ENCODE data around the gene KY.

KY gene

DNA sequence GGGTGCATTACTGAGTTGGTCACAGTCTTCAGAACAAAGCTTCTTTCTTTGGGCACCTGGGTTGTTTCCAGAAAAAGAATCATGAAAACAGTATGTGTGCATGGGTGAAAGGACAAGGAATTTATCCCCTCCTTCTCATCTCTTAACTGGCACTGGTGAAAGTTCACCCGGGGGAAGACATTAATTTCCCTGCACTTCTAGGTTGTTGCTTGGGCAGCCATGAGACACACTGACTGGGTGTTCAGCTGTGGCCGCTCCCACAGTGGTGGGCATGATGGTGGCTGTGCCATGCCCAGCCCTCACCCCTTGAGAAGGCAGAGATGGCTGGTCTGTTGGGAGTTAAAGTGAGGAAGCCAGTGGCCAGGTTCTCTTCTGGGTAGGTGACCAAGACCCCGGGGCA, 16.6 kb upstream of the KY start:
- DNase-seq = no peak

DNA sequence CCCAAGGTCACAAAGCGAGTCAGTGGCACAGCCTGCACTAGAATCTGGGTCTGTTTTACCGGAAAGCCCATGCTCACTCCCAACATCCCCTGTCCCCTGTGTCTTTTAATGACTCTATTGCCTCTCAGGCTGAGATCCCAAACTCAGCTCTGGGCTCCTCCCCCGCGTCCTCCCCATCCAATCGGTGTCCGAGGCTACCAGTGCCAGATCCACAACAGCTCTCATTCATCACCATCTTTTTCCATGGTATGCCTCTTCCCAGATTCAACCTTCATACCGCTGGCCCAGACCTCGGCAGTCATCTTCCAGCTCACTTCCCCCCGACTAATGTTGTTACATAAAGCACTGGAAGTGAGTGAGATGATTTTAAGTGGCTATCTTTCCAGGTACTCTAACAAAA, 16.1 kb upstream of the KY start:
- DNase-seq = no peak

DNA sequence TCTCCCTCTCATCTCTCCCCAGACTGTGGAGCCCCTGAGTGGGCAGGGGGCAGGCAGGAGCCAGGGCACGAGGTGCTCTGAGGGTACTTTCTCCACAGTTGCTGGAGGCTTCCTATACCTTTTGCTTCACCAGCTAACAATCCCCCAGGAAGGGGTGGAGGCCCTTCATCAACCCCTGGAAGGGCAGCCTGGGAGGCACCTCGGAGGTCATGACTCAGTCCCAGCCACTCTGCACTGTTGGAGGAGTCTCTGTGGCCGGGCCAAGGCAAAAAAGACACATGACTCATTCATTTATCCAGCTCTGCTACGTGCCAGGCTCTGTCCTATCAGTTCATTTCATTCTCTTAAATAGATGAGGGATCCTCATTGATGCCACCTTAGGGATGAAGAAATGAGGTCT, 15.6 kb upstream of the KY start:
- no peak for DNase-seq

DNA sequence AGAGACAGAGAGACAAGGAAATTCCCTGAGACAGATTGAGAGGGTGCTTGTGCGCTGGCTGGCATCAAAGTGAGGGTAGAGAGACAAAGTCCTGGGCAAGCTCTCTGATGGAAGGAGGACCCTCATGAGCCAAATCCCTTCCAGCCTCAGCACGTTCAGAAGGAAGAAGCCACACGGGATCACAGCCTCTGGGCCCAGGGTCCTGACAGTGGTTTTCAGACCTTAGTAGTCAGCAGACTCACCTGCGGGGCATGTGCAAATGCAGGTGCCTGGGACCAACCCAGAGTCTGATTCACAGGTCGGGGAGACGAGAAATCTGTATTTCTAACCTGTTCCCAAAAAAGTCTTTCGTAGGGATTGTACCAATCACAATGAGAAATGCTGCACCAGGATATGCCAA, 15.2 kb upstream of the KY start:
- DNase-seq = no peak

DNA sequence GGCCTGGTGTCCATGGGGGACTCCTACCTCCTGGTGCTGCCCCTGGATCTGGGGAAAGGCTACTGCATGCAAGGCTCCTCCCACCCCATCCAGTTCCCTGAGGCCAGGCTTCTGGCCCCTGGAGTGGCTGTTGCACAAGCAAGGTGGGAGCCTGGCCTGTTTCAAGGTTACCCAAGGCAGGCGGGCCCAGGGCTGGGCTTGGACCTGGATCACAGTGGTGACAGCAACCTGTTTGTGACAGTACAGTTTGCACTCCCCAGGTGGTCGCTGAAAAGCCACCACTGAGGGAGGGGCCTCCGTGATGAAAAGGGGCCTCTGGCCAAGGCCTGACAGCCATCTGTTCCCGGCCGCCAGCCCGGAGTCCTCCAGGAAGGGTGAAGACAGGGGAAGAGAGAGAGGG, 14.4 kb upstream of the KY start:
- DNase-seq = no peak

DNA sequence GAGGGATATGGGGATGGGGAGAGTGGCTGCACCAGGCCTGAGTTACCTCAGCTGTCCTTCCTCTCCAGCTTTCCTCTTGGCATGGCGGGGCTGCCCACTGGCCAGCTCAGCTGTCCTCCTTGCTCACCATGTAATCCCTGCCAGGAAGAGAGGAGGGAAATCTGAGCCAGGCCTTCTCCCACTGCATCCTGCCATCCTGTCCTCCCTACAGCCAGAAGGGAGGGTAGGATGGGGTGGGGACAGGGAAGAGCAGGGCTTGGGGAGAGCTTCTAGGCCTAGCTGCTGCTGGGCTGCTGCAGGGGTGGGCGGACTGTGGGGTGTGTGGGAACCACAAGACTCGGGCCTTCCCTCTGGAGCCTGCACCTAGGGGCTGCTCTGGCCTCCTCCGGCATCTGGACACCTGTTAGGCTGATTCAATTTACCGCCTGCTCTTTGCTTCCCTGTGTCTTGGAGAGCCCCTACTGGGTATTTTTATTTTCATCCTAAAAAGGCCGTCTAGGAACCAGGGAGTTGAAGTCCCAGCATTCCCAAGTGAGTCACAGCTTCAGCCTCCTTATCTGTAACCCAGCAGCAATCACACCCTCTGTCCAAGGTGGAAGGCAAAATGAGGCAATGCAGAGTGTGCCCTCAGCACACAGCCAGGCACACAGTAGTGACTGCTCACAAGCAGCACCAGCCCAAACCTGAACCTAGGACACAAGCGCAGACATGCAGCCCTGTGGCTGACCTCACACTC, 13.1 kb upstream of the KY start:
- DNase-seq = no peak

DNA sequence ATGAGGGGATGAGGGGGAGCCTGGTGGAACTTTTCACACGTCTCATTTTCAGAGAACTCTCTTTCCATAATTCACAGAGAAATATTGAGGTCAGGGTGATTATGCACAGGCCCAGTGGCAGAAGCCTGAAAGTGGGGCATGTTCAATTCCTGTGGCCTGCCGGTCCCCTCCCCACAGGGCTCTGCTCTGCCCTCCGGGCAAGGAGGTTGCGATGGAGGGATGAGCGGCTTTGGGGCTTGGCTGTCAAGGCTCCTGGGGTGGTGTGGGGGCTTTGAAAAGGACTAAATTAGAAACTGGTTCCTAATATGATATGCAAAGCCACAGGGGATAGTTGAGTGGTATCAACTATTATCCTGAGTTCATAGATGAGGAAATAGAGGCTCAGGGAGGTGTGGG, 9.2 kb upstream of the KY start:
- DNase-seq = no peak

DNA sequence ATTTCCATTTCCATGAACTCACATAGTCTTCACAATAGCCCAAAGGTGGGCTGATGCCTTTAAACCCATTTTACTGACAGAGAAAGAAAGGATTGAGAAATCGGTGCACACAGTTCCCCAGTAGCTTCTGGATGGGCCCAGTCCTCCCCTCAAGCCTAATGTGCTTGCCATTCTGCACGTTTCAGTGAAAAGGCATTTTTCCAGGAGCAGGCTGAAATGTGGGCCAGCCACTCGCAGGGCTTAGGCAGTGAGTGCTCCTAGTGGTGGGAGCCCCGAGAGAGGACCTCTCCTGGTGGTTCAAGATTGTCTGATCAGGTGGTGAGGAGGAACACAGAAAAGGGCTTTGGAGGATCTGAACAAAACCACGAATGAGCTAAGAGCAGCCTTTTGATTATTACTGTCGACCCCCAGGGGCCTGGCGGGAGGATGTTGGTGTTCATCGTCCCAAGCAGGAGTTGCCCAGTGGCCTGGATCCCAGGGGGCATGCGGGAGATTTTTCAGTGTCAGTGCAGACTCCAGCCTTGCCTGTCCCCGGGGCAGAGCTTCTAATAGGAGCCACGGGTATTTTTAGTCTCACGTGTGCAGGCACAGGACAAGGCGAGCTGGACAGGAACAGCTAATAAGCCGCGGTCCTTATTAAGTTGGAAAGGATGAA, 8.7 kb upstream of the KY start:
- DNase-seq = no peak

DNA sequence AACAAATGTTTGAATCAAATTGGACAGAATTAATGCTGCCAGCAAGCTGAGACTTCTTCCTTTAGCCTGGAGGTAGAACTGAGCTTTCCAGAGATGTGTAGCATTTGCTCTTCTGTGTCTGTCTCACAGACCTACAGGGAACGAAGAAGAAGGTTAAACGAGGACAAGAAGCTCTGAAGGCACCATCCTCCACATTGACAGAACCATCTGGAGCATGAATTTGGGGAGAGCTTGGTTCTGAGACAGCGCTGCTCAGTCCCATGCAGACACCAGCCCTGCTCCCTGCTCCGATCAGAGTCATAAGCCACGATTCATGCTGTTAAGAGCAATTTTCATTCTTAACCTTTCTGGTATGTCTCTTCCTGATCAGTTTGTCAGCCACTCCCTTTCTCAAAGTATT, 7.7 kb upstream of the KY start:
- DNase-seq = no peak

DNA sequence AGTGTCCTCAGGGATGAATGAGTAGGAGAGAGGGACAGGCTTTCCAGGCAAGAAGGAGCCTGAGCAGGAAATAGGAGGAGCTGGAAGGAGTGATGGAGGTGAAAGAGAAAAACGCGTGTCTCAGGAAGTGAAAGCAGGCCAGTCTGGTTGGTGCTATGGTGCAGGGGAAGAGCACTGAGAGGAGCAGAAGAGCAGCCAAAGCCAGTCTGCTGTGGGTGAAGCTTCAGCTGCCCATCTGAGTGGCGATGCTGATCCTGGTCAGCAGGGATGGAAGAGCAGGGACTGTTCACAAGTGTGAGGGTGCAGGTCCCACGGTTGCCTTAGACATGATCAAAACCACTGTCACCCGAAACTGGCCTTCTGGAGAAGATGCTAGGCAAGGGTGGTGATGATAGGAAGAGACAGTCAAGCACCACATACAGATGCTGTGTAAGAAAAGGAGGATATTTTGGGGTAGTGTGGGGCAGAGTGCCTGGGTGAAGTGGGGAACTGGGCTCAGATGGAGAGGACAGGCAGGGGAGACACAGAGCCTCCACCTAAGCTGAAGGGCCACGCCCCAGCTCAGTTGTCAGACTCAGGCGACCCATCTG, 5.5 kb upstream of the KY start:
- DNase-seq = no peak

DNA sequence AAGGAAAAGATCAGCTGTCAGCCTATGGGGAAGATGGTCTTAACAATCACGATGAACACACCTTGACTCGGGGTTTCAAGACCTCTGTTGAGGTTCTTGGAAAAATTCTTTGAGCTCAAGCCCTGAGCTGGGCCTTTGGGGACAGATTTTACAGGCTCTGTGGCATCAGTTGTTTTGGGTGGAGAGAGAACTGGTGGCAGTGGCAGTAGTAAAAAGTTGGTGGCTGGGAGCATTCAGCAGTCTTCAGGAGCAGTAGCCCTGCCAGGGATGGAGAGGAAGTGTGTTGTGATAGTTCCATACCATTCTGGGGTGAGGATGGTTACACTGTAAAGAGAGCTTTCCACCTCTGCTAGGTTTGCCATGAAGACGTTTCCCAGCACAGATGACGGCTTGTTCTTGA, 4.9 kb upstream of the KY start:
- DNase-seq = no peak

DNA sequence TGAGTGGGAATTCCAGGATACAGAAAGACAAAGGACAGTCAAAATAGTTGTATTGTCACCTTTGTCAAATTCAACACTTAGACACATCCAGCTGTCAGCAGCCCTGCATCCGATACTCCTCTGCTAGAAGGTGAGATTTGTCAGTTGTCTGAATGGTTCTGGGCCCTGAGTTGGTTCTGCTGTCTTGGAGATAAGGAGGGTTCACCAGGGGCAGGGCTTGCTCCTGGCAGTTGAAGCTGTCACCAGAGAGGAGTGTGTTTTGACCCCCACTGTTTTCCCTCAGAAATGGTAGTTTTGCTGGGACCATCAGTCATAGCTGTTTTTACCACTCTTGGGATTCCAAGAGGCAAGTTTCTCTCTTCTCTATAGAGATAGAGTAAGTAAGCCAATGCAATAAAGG, 3.2 kb upstream of the KY start:
- DNase-seq = no peak

DNA sequence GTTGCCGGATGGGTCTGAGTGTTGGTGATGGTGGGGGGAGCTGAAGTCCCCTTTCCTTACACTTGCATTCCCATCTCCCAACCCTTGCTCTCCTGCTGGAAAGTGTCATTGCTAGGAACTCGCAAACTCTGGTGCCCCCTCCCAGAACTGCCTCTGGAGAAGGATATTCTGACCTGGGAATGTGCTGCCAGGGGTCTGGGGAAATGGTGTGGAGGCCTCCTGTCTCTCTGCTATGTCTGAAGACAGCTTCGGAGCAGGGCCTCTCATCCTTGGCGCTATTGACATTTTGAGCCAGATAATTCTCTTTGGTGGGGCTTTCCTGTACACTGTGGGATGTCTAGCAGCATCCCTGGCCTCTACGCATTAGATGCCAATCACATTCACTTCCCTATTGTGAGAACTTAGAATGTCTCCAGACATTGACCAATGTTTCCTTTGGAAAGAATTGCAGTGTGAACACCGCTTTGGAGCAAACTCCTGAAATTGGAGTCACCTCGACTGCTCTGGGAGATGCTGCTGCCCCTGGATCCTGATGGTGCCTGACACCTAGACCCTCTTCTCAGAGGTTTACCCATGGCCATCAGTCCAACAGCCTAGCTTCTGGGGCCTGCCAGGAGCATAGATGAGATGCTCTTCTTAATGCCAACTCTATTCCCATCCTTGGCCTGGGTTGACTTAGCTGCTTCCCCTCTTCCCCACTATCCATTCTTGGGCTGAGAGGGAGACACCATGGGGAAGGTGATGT, 2.2 kb upstream of the KY start:
- DNase-seq = no peak

DNA sequence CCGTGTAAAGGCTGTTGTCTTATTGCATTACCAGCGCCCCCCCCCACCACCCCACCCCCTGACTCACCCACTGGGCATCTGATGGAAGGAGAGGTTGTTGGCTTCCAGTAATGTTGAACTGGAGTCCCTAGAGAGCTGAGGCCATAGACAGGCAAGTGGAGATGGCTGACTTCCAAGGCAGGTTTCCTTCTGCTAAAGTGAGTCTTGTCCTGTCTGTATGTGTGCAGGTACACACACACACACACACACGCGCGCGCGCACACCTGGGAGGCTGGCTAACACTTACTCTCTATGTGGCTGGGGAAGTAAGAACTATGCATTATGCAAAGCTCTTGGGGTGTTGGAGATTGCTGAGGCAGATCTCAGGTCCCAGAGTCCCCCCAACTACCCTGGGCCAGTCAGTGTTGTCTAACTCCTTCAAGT, 1.6 kb upstream of the KY start:
- no peak for DNase-seq

DNA sequence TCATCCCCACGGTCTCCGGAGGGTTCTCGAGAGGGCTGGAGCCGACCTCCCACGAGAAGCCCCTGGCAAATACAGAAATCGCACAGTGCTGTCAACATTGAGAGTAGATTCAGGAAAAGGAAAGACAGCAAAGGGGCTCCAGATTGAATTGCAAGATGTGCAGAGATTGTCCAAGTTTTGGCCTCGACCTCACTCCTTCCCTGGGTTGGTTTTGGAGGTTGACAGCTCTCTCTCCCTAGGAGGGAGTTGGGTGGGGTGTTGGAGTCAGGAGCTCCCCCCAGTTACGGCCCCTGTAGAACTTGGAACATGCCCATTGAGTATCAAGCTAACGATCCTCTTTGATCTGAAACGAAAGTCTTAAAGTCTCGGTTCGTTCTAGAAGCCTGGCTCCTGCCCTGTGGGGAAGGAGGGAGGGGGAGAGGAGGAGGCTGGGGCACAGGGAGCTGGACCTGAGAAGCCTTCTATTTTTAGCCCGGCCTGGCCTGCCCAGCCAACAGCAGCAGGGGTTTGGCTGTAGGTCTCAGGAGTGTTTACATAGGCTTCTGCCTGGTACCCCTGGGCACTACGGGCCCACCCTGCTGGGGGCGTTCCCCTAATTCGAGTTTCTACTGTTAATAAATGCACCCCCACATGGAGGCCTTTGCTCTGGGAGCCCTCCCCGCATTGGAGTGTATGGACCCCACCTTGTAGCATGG, 672 bp upstream of the KY start:
- DNase-seq = no peak

DNA sequence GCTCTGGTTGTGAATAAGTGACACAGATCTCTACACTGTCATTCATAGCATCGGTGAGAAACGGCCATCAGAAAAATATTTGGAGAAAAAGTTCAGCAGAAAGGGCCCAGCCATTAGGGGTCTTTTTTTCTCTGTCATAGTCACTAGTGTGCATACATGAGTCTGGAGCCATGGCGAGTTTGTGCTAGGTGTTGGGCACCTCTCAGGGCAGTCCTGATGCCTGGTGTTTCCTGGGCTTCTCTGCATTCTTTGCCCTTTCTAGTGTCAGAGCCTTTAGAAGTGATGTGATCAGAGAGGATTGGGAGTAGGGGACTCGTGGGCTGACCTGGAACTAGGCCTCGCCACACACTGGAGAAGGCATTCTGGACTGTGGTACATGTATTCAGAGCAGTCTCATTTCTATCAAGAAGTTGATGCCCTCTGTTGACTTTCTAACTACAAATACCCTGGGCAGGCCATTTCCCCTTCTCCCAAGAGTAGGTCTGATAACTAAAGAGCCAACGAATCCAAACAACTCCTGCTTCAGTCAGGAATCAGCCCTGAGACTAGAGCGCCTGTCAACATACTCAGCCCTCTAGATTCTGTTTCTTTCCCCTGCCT, 1.6 kb downstream of the KY start:
- no peak for DNase-seq

DNA sequence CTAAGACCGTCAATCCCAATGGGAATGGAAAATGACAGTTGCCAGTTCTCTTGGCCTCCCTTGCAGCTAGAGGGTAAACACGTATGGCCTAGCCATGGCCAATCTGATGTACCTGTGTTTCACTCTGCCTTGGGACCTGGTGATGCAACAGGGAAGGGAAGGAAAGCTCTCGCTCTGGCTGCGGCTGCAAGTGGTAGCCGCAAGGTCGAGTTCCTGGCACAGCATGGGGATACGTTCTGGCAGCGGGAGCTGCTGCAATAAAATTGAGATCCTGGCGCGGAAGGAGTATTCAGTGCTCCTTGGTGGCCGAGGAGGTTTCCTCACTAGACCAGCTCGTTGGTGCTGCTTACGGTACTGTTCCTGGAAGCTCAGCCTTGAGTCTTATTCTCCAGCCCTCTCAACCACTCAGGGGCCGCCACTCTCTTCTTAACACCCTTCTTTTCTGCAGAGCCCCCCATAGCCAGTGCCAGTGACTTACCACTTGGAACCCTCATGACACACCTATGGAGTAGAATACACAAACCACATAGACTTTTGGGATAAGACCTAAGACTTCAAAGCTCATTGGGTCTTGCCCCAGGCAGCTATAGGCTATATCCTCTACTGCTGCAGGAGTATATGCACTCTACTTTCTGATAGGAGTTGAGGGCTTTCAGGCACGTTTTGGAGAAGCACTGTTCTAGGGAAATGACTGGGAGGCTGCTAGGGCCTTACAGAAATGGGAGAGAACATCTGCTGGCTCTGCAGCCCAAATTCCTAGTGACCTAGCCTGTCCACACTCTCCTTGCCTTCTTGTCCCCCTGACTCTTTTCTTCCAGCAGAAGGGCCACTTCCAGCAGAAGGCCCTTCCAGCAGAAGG, 2.7 kb downstream of the KY start:
- DNase-seq = no peak

DNA sequence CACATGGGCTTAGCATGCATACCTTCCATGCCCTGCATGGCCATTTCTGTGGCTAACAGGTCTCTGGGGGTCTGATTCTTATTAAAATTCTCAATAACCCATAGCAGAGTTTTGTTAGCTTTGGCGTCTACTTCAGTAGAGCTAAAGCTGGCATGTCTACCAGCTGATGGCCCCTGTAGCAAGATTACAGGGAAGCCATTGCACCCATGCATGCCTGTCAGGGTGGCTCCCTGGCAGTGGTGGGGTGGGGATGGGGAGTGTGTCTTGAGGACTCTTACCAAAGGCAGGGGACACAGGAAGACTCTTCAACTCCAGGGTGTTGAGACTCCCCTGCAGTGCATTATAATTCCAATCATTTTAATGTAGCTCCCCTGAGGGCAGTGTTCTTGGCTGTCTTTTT, 4.7 kb downstream of the KY start:
- DNase-seq = no peak

DNA sequence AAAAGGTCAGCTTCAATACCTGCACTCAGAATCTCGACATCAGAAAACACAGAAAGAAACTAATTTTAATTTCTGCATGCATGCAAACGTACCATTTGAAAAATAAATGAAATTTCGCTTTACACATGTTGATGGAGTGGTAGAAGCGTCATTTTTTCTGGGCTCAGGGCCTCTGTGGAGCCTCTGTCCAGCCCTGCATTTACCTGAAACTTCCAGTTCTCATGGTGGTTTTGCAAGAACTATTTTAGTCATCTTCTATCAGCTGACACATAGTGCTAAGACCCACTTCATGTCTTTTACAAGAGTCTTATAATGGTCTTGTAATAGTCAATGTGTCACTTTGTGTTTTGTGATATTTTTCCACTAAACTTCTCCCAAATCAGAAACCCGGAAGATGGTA, 5.3 kb downstream of the KY start:
- DNase-seq = no peak

DNA sequence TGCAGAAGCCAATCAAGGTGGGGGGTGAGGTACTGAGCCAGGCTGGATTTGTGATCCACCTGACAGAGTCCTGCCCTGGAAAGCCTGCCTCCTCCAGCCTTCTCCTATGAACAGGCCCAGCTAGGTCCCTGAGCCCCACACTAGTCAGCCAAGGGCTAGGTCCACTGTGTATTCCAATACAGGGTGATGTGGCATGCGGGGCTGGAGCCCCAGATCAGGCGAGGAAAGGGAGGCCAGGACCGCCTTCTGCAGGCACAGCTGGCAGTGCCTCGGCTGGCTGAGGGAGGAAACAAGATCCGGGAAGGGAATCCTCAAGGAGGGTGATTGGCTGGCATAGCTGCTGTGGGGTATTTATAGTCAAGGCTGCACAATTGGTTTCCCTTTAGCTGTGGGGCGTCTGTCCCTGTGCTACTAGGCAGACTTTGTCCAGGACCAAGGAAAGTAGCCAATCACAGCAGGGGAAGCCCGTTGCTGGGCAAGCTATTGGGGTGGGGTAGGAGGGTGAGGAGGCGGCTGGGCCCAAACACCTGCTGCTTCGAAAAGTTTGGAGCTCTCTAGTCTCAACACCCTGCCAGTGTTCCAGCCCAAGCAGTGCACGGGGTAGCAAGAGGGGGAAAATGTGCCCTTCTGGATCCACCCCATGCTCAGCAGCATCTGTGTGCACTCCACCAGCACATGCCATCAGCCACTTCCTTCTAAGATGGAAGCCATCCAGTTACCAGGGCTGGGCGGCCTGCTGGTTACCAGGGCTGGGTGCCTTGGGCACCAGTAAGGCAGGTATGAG, 5.9 kb downstream of the KY start:
- DNase-seq = no peak

DNA sequence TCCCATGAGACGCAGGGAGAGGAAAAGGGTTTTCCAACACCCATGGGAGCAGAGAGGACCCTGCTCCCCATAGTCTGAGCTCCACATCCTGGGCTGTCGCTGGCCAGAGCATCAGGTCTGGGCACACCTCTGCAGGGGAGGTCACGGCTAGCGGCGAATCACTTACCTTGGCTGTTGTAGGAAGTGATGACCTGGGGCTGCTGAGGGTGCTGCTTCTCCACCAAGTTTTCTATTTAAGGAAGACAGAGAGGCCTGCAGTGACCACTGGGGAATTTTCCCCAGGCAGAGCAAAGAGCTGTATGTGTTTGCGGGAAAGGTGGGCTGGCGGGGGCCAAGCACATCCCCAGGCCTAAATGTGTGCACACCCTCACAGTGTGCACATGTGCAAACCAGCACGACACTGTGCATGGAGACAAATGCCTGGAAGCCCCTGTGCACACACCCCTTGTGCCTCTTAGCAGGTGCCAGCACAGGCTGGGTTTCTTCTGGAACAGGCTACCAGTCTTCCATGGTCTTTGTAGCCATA, 7.6 kb downstream of the KY start:
- no peak for DNase-seq

Data from activated CD4-positive, alpha-beta T cell treated with anti-CD3 and anti-CD28 coated beads, Interleukin-2, Interleukin-6, amounts not matched to agents 100 ng/mL and 50 ng/mL, durations not matched to agents 16 hours and 8 hours (primary cell).